DND-41 (cell line): Measurements from ENCODE around the gene ATG13.

Experiments
- CTCF ChIP-seq: IDR thresholded peaks from 2 replicates; pipeline ENCODE4 v1.5.1; 2012; ENCODE audit warnings: borderline replicate concordance, low read length, moderate library complexity, mild to moderate bottlenecking; ENCODE audit not compliant: poor library complexity, severe bottlenecking; ENCODE audit errors: extremely low read depth
- EZH2 ChIP-seq: IDR thresholded peaks from 3 replicates; pipeline ENCODE4 v1.6.1; 2012; ENCODE audit warnings: borderline replicate concordance, low read depth, mild to moderate bottlenecking, moderate library complexity, low read length, inconsistent platforms; ENCODE audit not compliant: severe bottlenecking

- TF ChIP-seq CTCF (no peak), EZH2 (no peak)
Observed at GRCh38 chr11:46649180-46649738, 31.9 kb downstream of the ATG13 start.
